ENCODE measurements around the gene GREM2. TPM values are rescaled to one million over a fixed set of nuclear protein-coding genes. Genes with fewer than 3 reads are reported as not detected.

GREM2 gene
- total and polyA plus RNA-seq, 10 of the 15 experiments (the other 5 are each of a cell fraction or from before 2014, with no cell fraction given): not detected

GRCh38 chr1:240539769-240540414, 72.1 kb downstream of the GREM2 start:
- Histone ChIP-seq H3K9ac (ENCODE audit: control insufficient read depth, insufficient read depth, low read length) (no peak overlapping the region), H2AFZ (ENCODE audit: control insufficient read depth, low read depth, low read length) (no peak overlapping the region), H3K27ac (ENCODE audit: control insufficient read depth, insufficient read depth) (no peak overlapping the region), H3K4me2 (ENCODE audit: control insufficient read depth, insufficient read depth) (no peak overlapping the region), H3K36me3 (ENCODE audit: control insufficient read depth in 2 of 2, insufficient read depth in 2 of 2, low read length in 1 of 2) (no peaks in the 10 kb centered on the region), H3K79me2 (ENCODE audit: control insufficient read depth, insufficient read depth, low read length) (no peaks in the 10 kb centered on the region), H3K4me3 (no peak overlapping the region), H3K9me3 (replicated peaks; ENCODE audit: control insufficient read depth, insufficient read depth, low read length) (no peaks in the 10 kb centered on the region), H4K20me1 (ENCODE audit: control insufficient read depth, insufficient read depth) (no peaks in the 10 kb centered on the region), H3K4me1 (ENCODE audit: control insufficient read depth, insufficient read depth, low read length) (no peaks in the 10 kb centered on the region), H3K27me3 (replicated peaks in 1 of 2; ENCODE audit: control insufficient read depth in 2 of 2, insufficient read depth in 2 of 2, low read length in 1 of 2) (no peaks in the 10 kb centered on the region)
- ChIA-PET CTCF (interaction anchor here (0.6 kb wide), 1 partner anchor 202 kb away, joined by 3 read pairs; no protein-coding TSS in a partner anchor), POLR2A (no interaction called here), SMC1A (ENCODE audit: uncharacterized antibody, unreplicated experiment) (no interaction called here), RAD21 (ENCODE audit: unreplicated experiment) (no interaction called here)
- in situ Hi-C loops (cut with MboI): no loop called here
- DNase-seq (ENCODE audit: low read depth, low spot score): no peak
- intact Hi-C loops (cut with micrococcal nuclease; ENCODE audit: unreplicated experiment): no loop called here
- FAIRE-seq: no peak
- 14% methylated on average over 3 of the region's 3 CpGs for WGBS (ENCODE audit: insufficient coverage, insufficient replicate concordance, low lambda C conversion rate, missing lambda C conversion rate)
- TF ChIP-seq ZBTB33 (IDR thresholded peaks at IDR 0.05) (no peak), EP300 (IDR thresholded peaks at IDR 0.05; ENCODE audit: borderline replicate concordance in 1 of 2, control insufficient read depth in 1 of 2, low read depth in 2 of 2, low read length in 2 of 2) (no peak), HDAC6 (IDR thresholded peaks at IDR 0.05; ENCODE audit: unreplicated experiment) (no peak), CUX1 (IDR thresholded peaks at IDR 0.05; ENCODE audit: insufficient replicate concordance, low read depth, low read length) (no peak), STAT1 (conservative IDR thresholded peaks at IDR 0.05) (no peak), KDM1A (IDR thresholded peaks at IDR 0.05; ENCODE audit: borderline replicate concordance) (no peak), TBL1XR1 (IDR thresholded peaks at IDR 0.05; ENCODE audit: low read depth, low read length) (no peak), ESRRA (IDR thresholded peaks at IDR 0.05; ENCODE audit: low read length) (no peak), IKZF2 (IDR thresholded peaks at IDR 0.05) (no peak), POLR2AphosphoS5 (IDR thresholded peaks at IDR 0.05; ENCODE audit: low read length) (no peak), DPF2 (IDR thresholded peaks at IDR 0.05) (no peak), POLR2AphosphoS2 (IDR thresholded peaks at IDR 0.05; ENCODE audit: low read depth, low read length) (no peak), RAD51 (IDR thresholded peaks at IDR 0.05) (no peak)
- no peak for ATAC-seq
- BruUV-seq (replicated peaks): no TSS peak

Measured in GM12878 (cell line).